ENCODE measurements around the gene PSENEN.

DNA sequence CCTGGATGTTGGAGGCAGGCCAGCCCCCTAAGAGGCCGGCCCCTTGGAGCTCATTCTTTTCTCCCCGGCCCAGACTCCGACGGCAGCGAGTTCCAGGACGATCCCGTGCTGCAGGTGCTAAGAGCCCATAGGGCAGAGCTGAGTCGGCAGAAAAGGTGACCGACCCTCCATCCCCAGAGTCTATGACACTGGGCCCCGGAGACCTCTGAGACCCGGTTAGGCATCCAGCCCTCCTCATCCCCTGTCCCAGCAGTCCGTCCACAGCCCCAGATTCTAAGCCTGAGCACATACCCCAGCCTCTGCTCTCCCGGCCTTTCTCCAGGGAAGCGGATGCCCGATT is 22.6 kb downstream of the PSENEN start:
- TF ChIP-seq, protein P1, sequence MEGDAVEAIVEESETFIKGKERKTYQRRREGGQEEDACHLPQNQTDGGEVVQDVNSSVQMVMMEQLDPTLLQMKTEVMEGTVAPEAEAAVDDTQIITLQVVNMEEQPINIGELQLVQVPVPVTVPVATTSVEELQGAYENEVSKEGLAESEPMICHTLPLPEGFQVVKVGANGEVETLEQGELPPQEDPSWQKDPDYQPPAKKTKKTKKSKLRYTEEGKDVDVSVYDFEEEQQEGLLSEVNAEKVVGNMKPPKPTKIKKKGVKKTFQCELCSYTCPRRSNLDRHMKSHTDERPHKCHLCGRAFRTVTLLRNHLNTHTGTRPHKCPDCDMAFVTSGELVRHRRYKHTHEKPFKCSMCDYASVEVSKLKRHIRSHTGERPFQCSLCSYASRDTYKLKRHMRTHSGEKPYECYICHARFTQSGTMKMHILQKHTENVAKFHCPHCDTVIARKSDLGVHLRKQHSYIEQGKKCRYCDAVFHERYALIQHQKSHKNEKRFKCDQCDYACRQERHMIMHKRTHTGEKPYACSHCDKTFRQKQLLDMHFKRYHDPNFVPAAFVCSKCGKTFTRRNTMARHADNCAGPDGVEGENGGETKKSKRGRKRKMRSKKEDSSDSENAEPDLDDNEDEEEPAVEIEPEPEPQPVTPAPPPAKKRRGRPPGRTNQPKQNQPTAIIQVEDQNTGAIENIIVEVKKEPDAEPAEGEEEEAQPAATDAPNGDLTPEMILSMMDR (IDR thresholded peaks at IDR 0.05), result no peak
- no peak for TF ChIP-seq POLR2A (IDR thresholded peaks at IDR 0.05)

All from right lobe of liver (tissue), 4 donors.